ENCODE results near the gene NOL12.

The NOL12 gene

DNA sequence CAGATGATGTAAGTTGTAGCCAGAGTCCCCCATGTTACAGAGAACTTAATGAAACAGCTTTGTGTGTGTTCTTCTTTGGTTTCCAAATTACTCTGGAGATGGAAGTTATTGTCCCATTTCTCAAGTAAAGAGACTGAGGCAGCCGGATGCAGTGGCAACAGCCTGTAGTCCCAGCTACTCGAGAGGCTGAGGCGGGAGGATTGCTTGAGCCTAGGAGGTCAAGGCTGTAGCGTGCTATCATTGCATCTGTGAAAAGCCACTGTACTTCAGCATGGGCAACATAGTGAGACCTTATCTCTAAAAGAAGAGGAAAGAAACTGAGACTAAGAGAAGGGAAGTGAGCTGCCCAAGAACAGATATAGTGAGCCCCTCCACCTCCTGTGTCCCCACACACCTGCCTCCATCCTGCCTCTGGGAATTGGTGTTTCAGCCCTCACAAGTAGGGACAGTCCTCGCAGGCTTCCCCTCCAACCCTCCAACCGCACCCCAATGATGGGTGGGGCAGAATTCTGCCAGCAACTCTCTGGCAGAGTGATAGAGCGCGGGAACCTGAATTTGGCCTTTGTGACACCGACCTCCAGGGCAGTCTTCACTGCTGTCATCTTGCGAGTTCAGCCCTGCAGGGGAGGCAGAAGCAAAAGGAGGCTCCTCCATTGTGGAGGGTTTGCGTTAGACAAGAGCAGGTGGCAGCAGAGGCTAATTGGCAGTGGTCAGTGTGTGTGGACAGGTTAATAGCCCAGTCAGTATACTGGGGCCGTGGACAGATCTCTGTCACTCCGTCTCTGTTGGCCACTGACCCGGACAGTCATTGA, 26.0 kb upstream of the NOL12 start:
- no peak for FAIRE-seq

DNA sequence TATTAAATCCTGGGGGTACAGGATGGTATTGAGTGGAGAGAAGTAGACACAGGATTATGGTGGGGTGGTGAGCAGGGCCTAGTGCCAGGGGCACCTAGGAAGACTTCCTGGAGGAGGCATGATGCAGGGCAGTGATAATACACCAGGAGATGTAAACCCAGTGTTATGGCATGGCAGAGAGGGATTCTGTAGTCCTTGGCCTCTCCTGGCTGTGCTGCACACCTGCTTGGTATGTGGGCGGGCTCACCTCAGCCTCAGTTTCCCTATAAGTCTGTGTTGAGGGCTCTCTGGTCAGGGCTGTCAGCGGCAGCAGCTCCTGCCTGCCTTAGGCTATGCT, 25.5 kb upstream of the NOL12 start:
- no peak for FAIRE-seq

DNA sequence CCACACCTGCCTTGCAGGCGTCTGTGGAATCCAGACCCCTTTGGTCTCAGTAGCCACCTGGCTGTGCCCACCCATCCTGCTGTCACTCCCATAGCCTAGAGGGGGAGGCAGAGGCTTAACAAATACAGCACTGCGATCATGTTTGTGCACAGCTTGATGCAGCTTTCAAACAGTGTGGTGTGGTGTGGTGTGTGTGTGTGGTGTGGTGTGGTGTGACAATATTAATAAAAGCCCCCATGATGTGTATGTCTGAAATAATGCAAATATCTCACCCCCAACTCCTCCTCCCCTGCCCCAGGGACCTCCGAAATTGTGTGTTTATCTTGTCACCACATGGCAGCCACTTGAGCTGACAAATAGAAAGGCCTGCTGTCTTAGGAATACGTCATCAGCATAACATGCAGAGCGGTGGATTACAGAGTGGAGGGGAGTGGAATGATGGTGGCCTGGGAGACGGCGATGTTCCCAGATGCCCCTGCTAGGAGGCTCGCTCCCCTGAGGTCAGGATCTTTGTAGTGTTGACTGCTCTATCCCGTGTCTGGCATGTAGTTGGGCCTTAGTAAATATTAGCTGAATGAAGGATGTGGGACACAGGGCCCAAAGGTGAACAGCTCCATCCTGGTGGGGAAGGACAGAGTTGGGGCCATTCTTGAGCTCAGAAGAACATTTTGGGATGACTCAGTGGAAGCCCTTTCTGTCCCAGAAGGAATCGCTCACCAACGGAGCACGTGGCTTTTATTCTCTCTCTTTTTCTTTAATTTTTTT, 24.8 kb upstream of the NOL12 start:
- FAIRE-seq: peak; percentile 74

DNA sequence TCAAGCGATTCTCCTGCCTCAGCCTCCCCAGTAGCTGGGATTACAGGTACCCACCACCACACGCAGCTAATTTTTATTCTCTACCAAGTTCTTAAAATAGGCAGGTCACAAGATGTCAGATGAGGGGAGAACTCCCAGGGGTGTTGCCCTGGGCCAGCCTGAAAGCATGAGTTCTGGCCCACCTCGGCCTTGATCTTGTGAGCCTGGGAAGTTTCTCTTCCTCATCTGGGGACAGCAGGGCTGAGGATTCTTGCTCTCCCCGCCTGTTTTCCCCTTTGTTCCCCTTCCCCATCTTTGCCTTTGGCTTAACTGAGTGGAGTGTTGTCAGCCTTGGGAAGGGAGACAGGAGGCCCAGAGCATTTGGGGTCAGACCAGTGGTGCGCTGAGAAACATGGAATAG, 24.1 kb upstream of the NOL12 start:
- FAIRE-seq: no peak

DNA sequence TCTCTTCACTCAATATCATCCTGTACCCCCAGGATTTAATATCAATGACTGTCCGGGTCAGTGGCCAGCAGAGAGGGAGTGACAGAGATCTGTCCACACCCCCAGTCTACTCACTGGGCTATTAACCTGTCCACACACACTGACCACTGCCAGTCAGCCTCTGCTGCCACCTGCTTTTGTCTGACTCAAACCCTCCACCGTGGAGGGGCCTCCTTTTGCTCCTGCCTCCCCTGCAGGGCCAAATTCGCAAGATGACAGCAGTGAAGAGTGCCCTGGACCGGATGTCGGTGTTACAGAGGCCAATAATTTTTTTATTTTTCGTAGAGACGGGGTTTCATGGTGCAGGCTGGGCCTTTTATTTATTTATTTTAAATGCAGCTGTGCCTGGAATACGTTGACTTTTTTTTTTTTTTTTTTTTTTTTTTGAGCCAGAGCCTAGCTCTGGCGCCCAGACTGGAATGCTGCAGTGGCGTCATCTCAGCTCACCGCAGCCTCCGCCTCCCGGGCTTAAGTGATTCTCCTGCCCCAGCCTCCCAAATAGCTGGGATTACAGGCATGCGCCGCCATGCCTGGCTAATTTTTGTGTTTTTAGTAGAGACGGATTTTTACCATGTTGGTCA, 22.5 kb upstream of the NOL12 start:
- no peak for FAIRE-seq

DNA sequence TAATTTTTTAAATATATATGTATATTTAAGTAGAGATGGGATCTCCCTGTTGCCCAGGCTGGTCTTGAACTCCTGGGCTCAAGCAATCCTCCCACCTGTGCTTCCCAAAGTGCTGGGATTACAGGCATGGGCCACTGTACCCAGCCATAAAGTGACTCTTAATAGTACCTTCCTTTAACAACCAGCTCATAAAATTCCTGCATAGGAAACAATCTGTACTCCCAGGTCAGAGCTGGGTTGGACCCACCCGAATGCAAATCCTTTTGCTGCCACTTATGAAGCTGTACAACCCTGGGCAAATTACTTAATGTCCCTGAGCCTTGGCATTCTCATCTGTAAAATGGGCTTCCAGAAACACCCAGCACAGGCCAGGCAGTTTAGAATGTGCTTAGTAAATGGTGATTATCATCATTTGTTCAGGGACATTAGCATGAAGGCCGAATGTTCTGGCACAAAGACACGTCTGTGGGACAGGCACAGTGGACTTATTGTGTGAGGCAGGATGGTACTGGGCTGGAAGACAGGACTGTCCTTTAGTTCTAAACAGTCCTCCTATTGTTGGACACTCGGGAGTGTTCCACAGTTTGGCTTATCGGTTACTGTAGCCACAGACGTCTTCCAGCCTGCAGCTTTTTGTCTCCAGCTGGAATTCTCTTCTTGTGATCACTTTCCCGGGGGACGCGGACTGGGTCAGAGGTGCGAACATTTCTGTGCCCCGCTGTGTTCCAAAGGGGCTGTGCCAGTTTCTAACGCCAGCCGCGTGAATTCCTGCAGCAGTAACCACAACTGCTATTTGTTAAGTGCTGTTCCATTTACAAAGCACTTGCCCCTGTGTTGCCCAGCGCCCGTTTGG, 21.7 kb upstream of the NOL12 start:
- FAIRE-seq: no peak

DNA sequence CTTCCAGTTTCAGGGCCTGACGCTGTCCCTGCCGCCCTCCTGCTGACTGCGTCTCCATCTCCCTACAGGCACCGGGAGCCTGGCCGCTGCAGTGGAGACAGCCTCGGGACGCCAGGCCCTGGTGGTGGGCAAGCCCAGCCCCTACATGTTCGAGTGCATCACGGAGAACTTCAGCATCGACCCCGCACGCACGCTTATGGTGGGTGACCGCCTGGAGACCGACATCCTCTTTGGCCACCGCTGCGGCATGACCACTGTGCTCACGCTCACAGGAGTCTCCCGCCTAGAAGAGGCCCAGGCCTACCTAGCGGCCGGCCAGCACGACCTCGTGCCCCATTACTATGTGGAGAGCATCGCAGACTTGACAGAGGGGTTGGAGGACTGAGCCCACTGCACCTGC, 20.7 kb upstream of the NOL12 start:
- FAIRE-seq: no peak

DNA sequence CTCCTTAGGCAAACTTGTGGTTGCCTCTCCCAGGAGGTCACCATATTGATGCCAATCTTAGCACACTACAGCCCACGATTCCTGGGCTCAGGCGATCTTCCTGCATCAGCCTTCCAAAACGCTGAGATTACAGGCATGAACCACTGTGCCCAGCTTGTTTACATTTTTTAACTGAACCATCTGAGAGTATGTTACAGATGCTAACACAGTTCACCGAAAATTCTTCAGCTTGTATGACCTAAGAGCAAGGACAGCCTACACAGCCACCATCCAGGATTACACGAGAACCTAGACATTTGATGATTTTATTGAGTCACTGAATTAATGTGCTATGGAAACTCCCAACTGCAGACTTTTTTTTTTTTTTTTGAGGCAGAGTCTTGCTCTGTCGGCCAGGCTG, 16.6 kb upstream of the NOL12 start:
- FAIRE-seq: no peak

DNA sequence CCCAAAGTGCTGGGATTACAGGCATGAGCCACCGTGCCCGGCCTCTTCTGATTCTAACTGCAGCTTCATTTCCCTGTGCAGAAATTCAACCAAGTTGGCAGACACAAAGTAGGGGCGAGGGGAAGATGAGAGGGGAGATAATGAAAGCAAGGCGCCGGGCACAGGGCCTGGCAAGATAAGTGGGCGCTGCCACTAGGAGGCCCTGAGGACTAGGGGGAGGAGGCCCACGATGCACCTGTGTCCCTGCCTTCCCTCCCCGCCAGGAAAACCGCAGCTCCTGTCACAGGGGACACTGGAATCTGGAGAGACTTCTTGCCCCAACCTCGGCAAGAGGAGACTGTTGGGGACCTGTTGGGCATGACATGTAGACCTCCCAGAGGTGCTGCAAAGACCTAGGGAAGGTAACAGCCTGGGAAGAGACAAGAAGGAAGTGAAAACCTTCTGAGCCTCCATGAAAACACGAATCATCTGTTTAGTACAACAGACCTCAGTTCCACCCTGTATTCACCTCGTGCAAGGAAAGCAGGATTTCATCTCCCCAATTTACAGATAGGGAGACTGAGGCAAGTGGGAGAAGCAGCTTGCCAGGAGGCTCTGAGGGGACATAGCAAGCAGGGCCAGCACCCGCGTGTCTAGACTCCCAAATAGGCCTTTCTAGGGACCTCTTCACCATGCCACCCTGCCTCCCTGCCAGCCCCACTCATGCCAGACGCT, 13.8 kb upstream of the NOL12 start:
- FAIRE-seq: no peak

DNA sequence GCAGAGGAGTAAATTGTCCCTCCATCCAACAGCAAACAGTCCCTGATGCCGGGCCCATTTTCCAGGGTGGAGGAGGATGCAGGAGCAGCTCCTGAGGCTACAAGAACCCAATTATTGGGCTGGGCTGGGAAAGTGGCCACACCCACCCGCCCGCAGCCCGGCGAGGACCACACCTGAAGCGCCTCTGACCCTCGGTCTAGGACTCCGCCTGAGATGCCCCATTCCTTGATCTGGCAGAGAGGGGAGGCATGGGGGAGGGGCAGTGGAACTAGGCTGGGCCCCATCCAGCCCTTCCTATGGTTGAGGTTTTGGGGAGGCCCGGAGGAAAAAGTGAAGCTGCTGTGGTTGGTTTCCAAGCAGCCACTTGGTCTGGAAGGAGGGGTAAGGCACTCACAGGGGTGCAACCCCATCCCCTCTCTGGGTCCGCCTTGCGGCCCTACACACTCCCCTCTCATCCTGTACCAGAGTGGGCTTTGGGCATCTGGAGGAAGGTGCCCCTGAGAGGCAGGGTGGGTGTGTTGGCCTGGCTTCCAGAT, 13.2 kb upstream of the NOL12 start:
- FAIRE-seq: no peak

DNA sequence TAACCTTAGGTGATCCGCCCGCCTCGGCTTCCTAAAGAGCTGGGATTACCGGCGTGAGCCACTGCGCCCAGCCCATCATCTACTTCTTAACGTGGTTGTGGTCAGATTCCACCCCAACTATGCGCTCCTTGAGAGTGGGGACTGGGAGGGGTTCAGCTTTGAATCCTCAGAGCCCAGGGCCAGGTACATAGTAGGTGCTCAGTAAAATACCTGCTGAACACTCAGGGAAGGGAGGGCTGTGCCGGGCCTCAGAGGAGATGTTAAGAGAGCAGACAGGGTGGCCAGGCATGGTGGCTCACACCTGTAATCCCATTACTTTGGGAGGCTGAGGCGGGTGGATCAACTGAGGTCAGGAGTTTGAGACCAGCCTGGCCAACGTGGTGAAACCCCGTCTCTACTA, 11.9 kb upstream of the NOL12 start:
- FAIRE-seq: no peak

DNA sequence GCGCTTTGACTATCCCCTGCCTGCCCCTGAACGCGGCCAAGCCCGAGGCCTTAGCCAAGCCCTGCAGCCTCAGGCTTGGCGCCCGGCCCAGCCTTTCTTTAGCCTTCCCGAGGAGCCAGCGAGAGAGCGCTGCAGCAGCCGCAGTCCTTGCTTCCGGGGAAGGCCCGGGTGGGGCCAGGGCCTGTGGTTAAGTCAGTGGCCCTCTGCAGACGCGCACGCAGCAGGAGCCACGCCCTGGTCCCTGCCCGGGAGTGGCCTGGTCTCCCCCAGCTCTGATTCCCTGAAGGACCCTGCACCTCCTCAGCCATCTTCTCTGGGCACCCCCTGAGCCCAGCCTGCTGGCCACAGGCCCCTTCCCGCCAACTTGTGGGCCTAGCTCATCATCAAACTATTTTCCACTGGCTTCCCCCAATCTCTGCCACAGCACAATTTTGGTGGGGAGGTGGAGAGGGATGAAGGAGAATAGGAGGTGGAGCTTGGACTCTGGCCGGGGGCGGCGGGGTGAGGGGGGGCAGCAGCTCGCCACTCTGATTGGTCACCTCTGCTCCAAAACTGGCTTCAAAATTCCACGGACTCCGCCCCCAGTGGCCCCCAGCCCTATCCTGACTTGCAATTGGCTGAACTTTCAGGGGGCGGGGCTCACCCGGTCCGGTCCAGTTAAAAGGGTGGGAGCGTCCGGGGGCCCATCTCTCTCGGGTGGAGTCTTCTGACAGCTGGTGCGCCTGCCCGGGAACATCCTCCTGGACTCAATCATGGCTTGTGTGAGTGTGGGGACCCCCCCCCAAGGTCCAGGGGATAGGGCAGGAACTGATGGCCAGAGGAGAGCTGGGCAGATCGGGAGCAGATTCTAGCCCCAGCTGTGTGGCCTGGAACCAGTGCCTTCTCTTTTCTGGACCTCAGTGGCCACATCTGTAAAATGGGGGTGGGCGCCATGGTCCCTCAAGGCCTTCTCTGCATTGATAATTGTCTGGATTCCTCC, 10.9 kb upstream of the NOL12 start, which contains the start of gene LGALS1:
TSS of gene LGALS1 (plus strand) at position 686 of the 979 bp plus-strand sequence. CDS start at position 753, 67 bp downstream.
- FAIRE-seq: no peak

DNA sequence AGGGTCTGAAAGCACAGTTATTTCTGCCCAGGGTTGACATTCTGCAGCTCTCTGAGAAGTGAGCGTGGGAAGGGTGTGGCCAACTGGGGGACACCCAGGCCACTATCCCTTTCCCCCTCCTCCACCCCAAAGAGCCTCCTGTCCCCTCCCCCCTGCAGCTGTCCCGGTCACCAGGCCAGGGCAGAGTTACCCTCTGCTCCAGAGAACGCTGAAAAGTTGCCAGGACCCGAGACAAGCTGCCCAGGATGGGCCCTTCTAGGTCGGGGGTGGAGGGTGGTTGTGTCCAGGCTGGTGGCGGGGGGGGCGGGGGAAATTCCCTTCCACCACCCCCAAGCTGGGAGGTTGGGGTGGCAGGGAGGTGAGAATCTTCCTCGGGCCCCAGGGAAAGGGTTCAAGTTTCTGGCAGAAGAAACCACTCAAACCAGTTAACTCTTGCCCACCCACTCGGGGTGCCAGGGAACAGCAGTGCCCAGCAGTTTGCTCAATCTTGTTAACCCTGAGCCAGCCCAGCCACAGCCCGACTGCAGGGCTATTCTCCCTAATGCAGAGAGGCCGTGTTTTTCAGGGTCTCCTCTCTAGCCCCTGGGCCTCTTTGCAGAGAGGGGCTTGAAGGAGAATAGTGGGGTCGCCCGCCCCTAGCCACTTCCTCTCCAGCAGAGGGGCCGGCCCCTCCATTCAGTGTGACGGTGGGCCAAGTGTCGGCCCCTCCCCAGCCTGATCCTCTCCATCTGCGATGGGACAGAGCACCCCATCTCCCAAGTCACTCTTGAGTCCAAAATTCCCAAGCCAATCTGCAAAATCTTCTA, 10.0 kb upstream of the NOL12 start:
- FAIRE-seq: no peak

DNA sequence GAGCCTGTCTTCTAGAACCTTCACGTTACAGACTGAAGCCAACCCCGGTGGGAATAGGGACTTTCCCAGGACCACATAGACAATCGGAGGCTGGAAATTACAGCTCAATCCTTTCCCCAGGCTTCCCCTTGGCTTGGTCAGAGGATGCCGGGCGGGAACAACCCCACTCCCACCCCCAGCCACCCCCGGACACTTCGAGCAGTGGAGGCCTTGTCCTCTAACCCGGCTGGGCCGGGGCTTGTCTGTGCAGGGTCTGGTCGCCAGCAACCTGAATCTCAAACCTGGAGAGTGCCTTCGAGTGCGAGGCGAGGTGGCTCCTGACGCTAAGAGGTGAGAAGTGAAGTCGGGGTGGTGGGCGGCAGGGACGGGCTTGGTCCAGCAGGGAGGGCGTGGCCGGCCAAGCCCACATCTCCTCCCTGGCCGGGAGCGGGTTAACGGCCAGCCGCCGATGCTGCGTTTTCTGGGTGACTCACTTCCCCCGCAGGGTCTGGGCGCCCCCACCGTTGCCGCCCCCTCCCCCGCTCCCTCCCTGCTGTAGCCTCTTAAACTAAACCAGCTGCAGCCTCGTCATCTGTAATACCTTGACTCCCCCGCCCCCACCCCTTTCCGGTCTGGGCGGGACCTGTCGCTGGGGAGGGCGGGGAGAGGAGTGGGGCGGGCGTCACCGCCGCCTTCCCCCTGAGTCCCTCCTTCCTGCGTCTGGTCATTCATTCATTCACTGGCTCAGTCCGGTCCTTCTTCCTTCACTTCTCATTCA, 9.2 kb upstream of the NOL12 start:
- FAIRE-seq: no peak

DNA sequence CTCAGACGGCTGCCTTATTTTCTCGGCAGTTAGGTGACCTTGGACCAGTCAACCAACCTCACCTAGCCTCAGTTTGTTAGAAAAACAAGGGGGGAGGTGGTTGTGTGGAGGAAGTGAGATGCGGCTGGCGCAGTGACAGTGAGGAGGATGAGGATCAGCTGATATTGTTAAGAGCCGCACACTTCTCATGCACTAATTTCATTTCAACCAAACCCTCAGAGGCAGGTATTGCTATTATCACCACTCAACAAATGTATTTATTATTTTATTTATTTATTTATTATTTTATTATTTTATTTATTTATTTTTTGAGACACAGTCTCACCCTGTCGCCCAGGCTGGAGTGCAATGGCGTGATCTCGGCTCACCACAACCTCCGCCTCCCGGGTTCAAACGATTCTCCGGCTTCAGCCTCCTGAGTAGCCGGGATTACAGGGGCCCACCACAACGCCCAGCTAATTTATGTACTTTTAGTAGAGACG, 8.6 kb upstream of the NOL12 start:
- FAIRE-seq: no peak

DNA sequence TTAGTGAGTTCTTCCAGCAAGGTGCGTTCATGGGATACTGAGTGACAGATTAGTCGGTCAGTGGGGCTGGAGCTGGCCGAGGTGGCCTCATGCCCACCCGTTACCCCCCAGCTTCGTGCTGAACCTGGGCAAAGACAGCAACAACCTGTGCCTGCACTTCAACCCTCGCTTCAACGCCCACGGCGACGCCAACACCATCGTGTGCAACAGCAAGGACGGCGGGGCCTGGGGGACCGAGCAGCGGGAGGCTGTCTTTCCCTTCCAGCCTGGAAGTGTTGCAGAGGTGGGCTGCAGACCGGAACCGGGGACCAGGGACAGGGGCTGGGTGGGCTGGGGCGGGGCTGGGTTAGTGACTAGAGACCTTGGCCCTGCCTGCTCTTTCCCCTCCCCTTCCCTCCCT, 7.8 kb upstream of the NOL12 start:
- no peak for FAIRE-seq

DNA sequence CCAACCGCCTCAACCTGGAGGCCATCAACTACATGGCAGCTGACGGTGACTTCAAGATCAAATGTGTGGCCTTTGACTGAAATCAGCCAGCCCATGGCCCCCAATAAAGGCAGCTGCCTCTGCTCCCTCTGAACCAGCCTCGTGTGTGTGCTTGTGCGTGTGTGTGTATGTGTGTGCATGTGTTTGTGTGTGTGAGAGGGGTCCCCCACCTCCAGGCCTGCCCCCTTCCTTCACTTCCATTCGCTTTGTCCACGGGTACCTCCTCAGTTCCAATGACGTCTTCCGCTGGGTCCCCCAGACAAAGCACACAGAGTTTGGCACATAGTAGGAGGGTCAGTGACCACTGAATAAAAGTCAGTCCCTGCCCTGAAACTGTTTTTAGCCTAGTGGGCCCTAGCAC, 6.5 kb upstream of the NOL12 start:
- no peak for FAIRE-seq

DNA sequence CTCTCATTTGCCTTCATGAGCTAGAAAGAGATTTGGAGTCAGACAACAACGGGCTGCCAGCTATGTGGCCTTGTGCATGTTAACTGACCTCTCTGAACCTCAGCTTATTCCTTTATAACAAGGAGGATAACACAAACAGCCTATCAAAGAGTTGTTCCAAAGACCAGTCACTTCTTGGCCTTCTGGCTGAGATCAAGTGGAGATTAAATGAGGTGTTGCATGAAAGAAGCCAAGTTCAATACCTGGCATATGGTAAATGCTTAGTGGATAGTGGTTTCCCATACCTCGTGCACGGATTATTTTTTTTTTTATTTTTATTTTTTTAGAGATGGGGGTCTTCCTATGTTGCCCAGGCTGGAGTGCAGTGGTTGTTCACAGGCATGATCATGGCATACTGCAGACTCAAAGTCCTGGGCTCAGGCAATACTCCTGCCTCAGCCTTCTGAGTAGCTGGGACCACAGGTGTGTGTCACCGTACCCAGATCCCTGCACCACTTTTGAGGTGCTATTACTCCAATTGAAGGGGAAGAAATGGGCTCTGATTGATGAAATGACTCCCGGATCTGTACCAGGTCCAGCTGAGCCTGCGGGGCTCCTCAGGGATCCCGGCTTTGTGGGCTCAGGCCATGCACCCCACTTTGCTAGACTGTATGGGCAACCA, 5.8 kb upstream of the NOL12 start:
- no peak for FAIRE-seq

All from islet of Langerhans (tissue), 1 donor.